GM21717 (cell line): Measurements from ENCODE around the gene RUFY4.

ENCODE experiments used
- ATAC-seq: cut with Tn5 transposase; IDR thresholded peaks from one replicate; pipeline ENCODE4 v1.9.1; 2021; ENCODE audit warnings: mild to moderate bottlenecking, moderate library complexity; ENCODE audit not compliant: unreplicated experiment

The RUFY4 gene

GRCh38 chr2:218138047-218138446, 69.0 kb downstream of the RUFY4 start:
- ATAC-seq, result no peak
